HG03439 (cell line): ENCODE data around the gene DLK1.

Experiments used
- ATAC-seq: cut with Tn5 transposase; IDR thresholded peaks from one replicate; pipeline ENCODE4 v1.9.1; 2021; ENCODE audit warnings: mild to moderate bottlenecking, moderate library complexity; ENCODE audit not compliant: unreplicated experiment

DLK1 gene

DNA sequence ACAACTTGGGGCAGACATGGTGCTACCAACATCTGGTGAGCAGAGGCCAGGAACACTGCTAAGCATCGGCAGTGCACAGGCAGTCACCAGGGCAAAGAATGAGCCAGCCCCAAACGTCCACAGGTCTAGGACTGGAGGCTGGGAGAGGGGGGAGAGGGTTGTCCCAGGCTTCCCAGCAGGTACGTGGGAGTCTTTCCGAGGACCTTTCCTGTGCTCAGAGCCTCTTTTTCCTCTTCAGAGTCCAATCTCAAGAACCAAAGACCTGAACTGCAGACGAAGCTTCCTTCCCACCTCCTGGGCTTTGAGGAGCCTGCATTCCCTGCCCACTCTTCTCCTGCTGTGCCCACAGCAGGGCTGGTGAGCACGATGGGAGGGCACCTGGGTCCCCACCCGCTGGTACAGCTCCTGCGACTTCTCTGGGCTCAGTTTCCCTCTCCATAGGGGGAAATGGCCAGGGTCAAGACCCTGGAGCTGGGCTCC lies 48.7 kb downstream of the DLK1 start:
- no peak for ATAC-seq

DNA sequence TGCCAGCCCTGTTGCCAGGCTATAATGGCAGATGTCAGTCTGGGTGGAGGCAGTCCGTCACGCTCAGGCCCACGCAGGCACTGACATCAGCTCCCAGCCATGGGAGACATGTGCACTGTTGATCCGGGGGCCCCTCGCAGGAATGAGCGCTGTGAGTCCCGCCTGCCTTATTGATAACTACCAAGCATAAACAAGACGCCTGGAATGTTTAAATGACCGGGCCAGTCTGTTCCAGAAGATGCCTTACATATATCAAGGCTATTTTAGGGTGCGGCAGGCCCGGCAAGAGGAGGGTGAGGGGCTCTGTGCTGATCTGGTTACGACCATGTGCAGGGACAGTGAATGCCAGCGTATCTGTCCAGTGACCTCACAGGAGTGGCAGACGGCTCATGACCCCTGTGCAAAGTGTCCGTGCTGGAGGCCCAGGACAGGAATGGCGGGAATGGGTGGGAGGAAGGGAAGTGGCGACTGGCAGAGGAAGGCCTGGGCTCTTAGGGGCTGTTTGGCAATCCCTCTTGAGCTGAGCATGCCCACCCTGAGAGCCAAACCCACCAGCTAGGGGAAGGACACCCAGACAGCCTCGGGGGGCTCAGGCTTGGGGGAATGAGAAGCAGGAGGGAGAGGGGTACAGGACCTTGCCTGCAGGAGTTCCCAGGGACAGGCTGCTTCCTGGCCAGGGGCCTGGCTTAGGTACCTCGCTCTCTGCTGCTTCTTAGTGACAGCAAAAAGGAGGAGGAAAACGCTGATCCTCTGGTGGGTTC lies 49.3 kb downstream of the DLK1 start:
- no peak for ATAC-seq

DNA sequence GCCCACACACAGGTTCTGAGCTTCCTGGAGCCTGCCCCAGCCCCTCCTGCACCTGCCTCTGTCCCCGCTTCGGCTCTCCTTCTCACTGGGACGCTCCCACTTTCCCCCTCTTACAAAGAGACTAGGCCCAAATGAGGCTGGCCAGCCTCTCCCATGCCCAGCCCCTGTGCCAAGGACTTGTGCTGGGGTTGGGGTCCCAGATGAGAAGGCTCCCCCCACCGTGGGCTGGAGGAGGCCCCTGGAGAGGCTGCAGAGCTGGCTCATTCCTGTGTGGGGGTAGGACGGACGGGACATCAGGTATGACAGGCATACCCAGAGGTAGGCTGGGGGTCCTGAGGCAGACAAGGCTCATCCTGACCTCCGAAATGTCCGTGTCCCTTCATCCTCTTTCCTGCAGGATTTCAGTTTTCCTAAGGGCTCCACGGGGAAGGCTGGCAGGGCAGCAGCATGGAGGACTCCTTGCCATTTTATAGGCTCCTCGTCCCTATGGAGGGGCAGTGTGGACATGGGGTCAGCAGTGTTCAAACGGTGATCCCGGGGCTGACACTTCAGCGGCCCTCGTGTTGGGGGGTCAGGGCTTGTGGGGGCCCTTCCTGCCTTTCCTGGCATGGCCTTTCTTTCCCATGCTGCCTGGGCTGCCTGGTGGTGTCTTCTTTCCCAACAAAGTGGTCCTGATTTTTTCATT lies 50.1 kb downstream of the DLK1 start:
- ATAC-seq, result no peak

DNA sequence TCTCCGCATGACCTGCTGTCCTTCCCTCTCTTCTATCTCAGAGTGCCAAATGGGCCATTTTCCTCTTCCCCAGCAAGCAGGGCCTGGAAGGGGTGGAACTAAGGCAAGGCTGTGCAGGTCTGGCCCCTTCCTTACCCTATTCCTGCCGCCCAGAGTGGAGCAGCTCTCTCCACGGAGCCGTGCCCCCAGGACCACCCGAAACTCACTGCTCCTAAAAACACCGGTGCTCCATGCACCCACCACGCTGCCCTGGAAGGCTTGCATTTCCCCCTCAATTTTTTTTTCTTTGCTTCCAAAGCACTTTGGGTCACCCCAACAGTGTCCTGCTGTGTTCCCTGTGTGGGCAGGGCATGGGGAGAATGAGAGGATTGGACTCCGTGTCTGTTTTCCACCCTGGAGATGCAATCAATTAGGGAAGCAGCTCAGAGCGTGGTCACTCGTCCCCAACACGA lies 50.7 kb downstream of the DLK1 start:
- ATAC-seq, result no peak

DNA sequence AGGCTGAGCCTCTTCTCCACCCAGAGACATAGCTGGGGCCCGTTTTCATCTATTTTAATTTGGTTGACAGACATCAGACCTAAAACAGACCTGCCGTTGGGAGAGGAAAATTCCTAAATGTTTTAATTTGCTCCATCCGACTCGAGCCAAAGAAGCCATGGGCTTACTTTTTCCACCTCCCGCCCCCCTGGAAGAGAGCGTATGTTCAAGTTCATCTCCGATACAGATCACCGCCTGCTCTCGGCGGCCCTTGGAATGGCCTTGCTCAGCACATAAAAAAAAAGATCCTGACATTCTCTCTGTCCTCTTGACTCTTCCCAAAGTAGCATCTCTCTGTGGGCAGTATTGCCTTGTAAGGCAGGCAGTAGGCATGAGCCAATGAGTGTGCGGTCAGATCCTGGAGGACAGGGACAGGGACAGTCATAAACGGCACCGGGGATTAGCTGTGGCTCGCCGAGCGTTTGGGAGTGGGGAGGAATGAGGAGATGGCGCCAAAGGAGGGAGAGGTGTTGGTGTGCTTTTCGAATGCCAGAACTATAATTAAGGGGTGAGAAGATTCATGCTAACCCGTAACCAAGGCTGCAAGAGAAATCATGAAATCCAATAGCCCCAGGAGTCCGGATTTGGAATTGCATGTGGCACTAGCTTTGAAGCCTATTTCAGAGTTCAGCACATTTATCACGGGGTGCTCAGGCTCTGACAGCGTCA lies 51.3 kb downstream of the DLK1 start:
- ATAC-seq, result no peak

DNA sequence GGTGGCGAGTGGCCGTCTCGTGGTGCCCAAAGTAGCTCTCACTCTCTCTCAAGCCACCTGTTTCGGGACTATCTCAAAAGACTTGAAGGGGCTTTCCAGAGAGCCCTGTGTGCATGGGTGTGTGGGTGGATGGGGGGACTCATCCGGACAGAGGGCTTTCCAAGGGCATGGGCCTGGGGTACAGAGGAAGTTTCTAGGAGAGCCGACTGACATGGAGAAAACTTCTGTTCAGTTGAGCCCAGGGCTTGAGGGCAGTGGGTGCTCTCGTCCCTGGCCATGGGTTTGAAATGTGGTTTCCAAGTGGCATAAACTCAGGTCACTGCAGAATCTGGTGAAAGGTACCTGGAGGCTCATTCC lies 51.8 kb downstream of the DLK1 start:
- ATAC-seq, result no peak

DNA sequence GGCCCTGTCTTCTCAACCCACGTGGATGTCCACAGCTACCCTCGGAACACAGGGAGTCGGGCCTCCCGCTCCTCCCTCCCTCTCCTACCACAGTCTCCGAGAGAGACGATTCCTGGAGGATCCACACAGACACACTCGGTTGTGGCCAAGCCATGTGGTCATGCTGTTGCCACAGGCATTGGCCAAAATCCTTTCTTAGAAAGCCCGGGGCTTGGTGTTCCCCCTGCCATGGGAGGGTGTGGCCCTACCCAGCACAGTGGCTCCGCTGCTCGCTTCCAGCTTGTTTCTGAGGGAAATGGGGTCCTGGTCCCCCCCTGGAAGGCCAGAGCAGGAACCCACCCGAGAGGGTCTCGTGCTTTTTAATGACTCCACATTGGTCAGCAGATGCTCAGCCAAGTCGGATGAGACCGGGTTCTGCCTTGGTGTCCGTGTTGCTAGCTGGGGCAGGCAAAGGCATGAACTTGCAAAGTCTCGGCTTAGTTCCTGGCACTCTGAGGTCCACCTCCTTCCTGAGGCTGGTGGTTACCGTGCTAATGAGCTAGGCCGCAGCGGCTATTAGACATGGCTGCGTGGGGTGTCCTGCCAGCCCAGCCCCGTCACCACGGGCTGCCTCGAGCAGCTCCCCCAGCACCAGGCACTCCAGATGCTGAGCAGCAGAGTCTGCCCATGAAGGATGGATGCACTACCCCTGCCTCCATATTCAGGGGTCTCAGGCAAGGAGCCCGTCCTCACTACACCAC lies 52.4 kb downstream of the DLK1 start:
- ATAC-seq, result no peak

DNA sequence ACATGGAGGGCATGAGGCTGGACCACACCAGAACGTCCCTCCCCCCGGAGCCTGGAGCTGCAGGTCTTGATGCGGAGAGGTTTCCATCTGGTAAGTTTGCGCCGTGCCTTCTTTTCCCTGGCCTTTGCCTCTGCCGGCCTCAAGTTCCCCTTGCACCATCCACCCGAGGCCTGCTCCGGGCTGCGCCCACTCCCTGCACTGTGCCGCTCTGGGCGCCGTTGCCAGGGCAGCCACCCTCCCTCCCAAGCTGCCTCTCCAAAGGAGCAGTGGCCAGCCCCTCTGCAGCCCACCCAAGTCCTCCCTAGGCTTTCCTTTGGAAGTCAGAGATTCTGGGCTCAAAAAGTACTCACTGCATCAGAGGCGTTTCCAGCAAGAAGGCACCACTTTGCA lies 53.0 kb downstream of the DLK1 start:
- ATAC-seq, result no peak

DNA sequence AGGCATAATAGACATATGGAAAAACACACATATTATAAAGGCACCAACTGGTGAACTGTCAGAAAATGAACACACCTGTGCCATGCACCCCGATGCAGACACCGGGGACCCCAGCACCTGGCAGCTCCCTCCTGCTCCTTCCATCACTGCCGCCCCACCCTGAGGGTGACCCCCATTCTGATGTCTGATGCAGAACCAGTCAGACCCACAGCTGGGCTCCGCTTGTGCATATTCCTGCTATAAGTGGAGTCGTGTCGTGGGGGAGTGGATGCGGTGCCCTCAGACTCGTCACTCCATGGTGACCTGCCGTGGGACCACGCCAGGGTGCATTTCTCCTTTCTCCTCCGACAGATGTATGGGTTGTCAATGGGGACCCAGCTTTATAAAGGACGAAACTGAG lies 53.6 kb downstream of the DLK1 start:
- no peak for ATAC-seq

DNA sequence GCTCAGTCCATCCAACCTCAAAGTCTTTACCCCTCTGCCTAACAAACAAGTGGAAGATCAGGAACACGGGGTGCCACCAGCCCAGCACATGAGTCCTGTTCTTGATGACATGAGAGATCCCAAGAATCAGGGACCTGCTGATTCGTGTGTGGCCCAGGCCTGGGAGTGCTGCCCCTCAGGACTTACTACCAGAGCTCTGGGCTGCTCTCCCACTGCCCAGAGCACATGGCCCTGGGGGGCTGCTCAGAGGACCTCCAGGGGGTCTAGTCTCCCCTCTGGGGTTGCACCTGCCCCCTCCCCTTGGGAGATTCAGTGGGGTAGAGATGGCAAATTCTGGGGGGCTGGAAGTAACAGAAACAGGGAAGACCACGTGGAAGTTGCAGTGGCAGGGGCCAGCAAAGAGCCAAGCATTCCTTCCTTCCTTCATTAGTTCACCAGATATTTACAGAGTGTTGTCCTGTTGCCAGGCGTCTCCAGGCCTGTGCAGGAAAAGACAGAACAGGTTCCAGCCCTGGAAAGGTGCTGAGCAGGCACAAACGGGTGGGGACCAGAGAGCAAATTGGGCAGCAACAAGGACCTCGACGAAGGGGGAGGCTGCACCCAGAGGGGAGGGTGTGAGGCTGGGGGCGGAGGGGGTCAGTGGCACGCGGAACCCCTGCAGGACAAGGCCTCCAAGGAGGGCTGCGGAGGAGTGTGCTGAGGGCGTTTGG lies 54.1 kb downstream of the DLK1 start:
- no peak for ATAC-seq

DNA sequence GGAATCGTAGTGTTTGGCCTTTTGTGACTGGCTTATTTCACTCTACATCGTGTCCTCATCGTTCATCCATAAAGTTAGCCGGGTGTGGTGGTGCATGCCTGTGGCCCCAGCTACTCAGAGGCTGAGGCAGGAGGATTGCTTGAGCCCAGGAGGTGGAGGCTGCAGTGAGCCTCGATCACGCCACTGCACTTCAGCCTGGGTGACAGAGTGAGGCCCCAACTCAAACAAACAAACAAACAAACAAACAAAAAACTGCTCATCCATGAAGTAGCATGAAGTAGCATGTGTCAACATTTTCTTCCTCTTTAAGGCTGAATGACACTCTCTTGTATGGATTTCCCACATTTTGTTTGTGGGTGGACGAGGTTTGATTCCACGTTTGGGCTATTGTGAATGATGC lies 55.3 kb downstream of the DLK1 start:
- ATAC-seq, result no peak

DNA sequence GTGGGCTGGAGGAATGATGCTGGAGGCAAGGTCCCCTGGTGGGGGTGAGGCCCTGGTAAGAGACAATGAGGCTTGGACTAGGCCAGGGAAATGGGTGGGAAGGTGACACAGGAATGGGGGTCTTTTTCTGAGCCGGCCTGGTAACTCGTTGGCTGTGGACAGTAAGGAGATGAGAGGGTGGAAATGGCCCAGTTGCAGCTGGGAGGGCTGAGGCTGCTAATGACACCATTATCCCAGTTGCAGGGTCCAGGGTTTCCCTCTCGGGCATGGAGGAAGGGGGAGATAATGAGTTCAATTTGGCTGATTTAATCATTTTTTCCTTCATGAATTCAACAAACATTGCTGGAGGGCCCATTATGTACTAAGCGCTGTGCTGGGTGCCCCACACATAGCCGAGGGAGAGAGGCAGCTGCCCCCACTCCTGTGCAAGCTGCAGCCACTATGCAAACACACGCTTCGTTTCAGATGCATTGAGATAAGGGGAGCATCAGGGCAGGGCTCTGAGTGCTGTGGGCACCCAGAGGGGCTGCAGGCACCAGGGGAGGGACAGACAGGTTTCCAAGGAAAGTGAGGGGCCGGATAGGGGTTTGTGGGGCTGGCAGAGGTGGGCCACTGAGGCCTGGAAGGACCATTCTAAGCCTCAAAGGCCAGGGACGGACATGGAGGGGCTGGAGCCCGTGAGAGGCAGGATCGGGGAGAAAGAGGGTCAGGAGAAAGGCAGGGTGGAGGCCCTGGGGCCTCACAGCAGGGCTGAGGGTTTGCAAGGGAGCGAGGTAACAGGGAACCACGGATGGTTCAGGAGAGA lies 56.0 kb downstream of the DLK1 start:
- ATAC-seq, result no peak

DNA sequence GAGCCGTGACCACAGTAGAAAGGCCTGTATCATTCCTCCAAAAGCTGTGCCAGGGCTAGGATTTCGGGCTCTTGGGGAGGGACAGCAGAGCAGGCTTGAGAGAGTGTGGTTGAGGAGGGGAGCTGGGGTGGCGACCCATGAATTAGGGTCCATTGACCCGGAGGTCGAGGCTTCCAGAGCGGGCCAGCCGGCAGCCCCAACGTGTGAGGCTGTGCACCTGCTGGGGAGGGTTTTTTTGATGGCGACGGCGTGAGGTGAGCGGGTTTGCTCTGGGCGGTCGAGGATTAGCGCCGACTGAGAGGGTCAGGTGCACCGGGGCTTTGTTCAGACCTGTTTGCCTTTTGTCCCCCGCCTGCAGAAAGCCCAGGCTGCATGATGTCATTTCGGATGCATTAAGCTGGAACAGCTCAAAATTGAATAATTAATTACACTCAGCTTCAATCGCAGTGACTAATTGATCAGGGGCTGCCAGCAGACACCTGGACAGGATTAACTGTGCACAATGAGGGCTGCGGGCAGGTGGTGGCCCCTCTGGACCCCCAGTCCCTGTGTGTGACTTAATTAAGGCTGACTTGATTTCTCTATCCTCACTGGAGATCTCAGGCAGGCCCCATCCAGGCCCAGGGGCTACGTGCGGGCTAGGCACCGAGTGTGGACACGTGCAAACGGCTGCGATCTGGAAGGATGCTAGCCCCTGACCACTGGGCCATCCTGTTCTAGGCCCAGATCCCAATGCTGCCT lies 57.1 kb downstream of the DLK1 start:
- no peak for ATAC-seq

DNA sequence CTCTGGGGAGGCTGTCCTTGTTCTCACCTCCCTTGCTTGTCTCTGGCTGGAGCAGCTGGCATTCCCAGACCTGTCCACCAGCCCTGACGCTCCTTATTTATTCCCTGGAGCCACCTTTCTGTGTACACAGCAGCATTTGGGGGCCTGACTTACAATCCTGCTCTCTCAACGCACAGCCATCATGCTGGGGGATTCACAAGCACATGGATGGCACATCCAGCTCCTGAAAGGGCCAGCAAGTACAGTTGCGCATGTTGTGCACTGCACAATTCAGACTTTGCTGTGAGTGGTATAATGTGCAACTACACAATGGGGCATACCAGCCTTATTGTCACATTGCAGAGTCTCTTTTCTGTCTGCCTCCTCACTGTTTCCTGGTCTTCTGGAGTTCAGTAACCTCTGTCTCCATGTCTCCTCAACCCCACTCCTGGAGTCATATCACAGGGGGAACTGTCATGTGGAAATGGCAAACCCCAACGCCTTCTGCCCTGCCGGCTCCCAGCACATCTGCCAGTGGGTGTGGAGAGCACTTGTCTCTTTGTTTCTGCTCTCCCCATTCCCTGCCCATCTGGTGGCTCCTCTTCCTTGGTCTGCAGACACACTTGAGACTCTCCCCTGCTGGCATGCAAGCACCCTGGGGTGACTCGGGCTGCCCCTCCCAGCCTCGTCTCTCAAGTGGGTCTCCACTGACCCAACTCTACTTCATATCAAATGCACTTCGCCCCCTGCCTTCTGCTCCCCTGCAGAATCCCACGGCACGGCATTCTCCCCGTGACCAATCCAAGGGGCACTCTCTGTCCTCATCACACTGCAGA lies 58.0 kb downstream of the DLK1 start:
- no peak for ATAC-seq

DNA sequence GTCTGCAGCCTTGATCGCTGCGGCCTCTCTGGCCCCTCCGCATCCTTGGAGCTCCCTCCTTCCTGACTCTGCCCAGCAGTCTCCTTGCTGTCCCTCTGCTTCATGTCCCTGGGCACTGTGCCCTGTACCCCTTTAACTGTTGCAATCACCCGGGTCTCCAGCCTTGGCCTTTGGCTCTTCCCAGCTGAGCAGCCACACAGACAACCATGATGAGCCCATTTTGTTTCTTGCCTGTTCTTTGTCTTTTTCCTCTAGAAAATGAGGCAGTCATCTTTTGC lies 58.6 kb downstream of the DLK1 start:
- no peak for ATAC-seq

DNA sequence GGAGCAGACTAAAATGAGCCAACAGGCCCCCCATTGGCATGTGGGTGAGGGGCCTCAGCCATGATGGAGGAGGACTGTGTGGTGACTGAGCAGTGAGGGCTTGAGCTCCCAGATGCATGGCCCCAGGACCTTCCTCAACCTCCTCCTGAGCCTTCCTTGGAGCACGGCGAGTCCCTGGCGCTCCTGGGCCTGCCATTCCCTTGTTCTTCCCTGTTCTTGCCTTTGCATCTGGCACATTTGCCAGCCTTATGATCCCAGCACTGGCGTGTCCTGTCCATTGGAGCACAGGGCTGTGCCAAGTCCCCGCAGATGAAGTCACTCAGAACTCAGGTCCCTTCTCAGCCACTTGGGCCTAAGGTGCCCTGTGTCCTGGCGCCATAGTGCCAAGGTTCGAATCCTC lies 58.9 kb downstream of the DLK1 start:
- ATAC-seq, result no peak

DNA sequence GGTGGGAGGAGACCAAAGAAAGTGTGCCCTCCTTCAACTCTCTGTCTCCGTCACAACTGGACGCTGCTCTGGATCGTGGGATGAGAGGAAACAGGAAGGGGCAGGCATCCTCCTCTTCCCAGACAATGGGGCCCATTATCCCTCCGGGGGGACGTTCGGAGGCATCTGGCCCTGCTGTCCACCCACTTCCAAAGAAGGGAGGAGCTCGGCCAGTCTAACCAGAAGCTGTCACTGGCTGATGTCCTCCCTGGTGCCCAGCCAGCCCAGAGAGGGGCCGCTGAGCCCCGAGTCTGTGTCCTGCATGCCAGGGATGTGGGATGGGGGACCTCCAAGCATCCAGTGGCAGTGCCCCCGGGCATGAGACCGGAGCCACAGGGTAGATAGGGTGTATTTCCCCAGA lies 59.4 kb downstream of the DLK1 start:
- no peak for ATAC-seq

DNA sequence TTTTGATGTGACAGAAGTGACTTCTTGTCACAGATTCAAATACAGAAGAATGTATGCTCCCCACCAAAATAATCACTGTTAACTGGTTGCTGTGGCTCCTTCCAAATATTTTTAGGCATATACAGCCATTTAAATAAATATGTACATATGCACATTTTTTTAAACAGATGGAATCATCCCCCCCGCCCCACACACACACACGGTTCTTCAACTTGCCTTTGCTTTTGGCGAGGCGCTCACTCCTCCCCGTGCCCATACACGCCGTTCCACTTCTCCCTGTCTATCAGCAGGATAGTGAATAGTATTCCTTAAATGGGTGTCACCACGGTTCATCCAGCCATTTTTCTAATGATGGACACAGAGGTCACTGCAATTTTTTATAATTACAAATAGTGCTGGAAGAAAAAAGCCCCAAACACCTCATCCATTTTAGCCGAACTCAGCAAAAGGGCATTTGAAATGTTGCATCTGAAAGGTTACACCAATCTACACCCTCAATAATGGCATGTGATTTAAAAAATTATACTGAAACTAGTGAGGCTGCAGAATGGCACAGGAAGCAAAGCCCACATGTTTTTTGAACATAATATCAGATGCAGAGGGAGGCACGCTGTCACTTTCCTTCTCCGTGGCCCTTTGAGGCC lies 60.0 kb downstream of the DLK1 start:
- ATAC-seq, result no peak
